Thymus (tissue), 11 donors: ENCODE results near the gene CNEP1R1. TPM values are rescaled to one million over a fixed set of nuclear protein-coding genes. Genes with fewer than 3 reads are reported as not detected.
A peak's percentile ranks its signal among the peaks of the same experiment; 100 is the strongest.

Experiments
- DNase-seq, 9 donors: peaks; one replicate each; pipeline ENCODE4 v3.0.0-alpha.2; 2013; ENCODE audit warnings: low spot score in 9 of 9, low read depth in 6 of 9, missing footprints in 1 of 9
- H3K27ac ChIP-seq, 2 donors: one replicate each; pipeline ENCODE4 v1.5.1; 2013; ENCODE audit warnings: control low read depth in 1 of 2, low read depth in 1 of 2, low read length in 1 of 2, mild to moderate bottlenecking in 1 of 2, moderate library complexity in 1 of 2
- H3K27me3 ChIP-seq, 2 donors: one replicate each; pipeline ENCODE4 v1.5.1; 2013; ENCODE audit warnings: low read length in 1 of 2; ENCODE audit not compliant: control insufficient read depth in 2 of 2, insufficient read depth in 1 of 2
- H3K36me3 ChIP-seq, 2 donors: one replicate each; pipeline ENCODE4 v1.5.1; 2013; ENCODE audit warnings: low read length in 1 of 2, mild to moderate bottlenecking in 1 of 2, moderate library complexity in 1 of 2; ENCODE audit not compliant: control insufficient read depth in 2 of 2, insufficient read depth in 2 of 2
- H3K4me1 ChIP-seq, 2 donors: one replicate each; pipeline ENCODE4 v1.5.1; 2013; ENCODE audit warnings: low read length in 2 of 2; ENCODE audit not compliant: control insufficient read depth in 2 of 2, insufficient read depth in 2 of 2
- H3K4me3 ChIP-seq, 2 donors: one replicate each; pipeline ENCODE4 v1.5.1; 2013; ENCODE audit warnings: low read length in 2 of 2, control low read depth in 1 of 2, mild to moderate bottlenecking in 1 of 2
- H3K9me3 ChIP-seq, 2 donors: one replicate each; pipeline ENCODE4 v1.5.1; 2013; ENCODE audit warnings: low read length in 1 of 2, mild to moderate bottlenecking in 1 of 2; ENCODE audit not compliant: control insufficient read depth in 2 of 2, insufficient read depth in 1 of 2
- WGBS: extraction: QIAGEN DNeasy Blood & Tissue Kit; methylation state at CpG from one replicate; pipeline ENCODE4 v1.1.7; 2013; 5-methylcytosine and 5-hydroxymethylcytosine counted together
- polyA plus RNA-seq: library from polyadenylated mRNA; stranded (reverse); fragments of 200-250 nt; gene quantifications from one replicate; pipeline ENCODE4 v1.2.3, GENCODE V29; 2013
- total RNA-seq: library from RNA; stranded (reverse); fragments of 120-200 nt; gene quantifications from one replicate; pipeline ENCODE4 v1.2.4, GENCODE V29; 2013
- donor health status: healthy.

CNEP1R1 gene
- total and polyA plus RNA-seq, 2 donors = 12.7 to 18.5 TPM

DNA sequence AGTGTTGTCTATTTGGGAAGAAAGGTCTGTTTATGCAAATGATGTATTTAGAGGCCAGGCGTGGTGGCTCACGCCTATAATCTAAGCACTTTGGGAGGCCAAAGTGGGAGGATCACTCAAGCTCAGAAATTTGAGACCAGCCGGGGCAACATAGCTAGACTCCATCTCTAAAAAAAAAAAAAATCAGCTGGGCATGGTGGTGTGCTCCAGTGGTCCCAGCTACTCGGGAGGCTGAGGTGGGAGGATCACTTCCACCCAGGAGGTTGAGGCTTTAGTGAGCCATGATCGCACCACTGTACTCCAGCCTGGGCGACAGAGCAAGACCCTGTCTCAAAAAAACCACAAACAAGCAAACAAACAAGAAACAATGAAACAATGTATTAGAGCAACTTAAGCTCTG lies 21.8 kb downstream of the CNEP1R1 start:
- no peak overlapping the region for H3K4me3 ChIP-seq
- no peaks in the 10 kb centered on the region for H3K36me3 ChIP-seq
- 97% methylated on average over 6 of the region's 6 CpGs for WGBS
- H3K9me3 ChIP-seq = no peaks in the 10 kb centered on the region
- H3K27ac ChIP-seq = no peak overlapping the region
- DNase-seq = no peak
- no peaks in the 10 kb centered on the region for H3K4me1 ChIP-seq
- no peaks in the 10 kb centered on the region for H3K27me3 ChIP-seq

DNA sequence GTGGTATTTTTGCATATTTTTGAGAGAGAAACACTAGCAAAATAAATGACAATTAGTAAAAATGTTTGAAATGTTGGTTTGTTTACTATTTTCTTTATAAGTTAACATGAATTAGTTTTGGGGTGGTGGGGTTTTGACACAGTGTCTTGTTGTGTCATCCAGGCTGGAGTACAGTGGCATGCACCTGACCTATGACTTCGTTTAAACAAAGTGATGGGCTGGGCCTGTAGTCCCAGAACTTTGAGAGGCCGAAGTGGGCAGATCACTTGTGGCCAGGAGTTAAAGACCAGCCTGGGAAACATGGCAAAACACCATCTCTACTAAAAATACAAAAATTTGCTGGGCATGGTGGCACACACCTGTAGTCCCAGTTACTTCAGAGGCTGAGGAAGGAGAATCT lies 22.8 kb downstream of the CNEP1R1 start:
- 97% methylated on average over 2 of the region's 2 CpGs for WGBS
- Histone ChIP-seq H3K36me3 (no peaks in the 10 kb centered on the region), H3K27me3 (no peaks in the 10 kb centered on the region), H3K4me3 (no peak overlapping the region), H3K9me3 (no peaks in the 10 kb centered on the region), H3K4me1 (no peaks in the 10 kb centered on the region), H3K27ac (no peak overlapping the region)
- no peak for DNase-seq

DNA sequence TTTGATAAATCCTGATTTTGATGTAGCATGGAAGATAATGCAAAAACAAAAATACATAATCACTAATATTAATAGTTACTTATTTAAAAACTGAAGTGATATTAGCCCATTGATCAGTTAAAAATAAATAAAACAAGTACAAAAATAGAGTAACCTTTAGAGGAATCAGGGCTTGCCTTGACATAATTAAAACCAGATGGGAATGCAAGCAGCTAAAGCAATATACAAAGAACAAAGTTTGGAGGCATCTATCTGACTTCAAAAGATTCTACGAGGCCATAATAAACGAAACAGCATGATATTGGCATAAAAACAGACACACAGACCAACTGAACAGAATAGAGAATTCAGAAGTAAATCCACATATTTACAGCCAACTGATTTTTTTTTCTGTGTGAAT lies 25.8 kb downstream of the CNEP1R1 start:
- H3K27ac ChIP-seq = no peak overlapping the region
- no peak overlapping the region for H3K4me3 ChIP-seq
- no peaks in the 10 kb centered on the region for H3K9me3 ChIP-seq
- no peak for DNase-seq
- WGBS = 63% methylated on average over 2 of the region's 2 CpGs
- no peaks in the 10 kb centered on the region for H3K27me3 ChIP-seq
- H3K4me1 ChIP-seq = no peaks in the 10 kb centered on the region
- H3K36me3 ChIP-seq = no peaks in the 10 kb centered on the region

DNA sequence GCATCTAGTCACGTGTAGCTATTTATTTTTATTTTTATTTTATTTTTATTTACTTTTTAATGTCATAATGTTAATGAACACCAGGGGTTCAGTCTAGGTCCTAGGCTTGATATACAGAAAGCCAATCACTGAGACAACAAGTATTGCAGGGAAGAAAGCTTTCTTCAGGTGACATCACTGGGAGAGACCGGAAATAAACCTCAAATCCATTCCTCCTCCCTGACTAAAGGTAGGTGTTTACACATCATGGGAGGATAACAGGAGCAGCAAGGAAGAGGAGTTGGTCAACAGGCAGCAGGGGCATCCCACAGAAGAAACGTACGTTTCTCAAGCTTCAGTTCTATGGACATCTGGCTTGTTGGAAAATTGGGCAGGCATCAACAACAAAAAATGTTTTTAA lies 31.2 kb downstream of the CNEP1R1 start:
- no peak for DNase-seq
- Histone ChIP-seq H3K4me1 (no peaks in the 10 kb centered on the region), H3K4me3 (no peak overlapping the region), H3K27me3 (no peaks in the 10 kb centered on the region), H3K27ac (no peak overlapping the region), H3K36me3 (no peaks in the 10 kb centered on the region), H3K9me3 (no peaks in the 10 kb centered on the region)
- WGBS = 97% methylated on average over 4 of the region's 4 CpGs

DNA sequence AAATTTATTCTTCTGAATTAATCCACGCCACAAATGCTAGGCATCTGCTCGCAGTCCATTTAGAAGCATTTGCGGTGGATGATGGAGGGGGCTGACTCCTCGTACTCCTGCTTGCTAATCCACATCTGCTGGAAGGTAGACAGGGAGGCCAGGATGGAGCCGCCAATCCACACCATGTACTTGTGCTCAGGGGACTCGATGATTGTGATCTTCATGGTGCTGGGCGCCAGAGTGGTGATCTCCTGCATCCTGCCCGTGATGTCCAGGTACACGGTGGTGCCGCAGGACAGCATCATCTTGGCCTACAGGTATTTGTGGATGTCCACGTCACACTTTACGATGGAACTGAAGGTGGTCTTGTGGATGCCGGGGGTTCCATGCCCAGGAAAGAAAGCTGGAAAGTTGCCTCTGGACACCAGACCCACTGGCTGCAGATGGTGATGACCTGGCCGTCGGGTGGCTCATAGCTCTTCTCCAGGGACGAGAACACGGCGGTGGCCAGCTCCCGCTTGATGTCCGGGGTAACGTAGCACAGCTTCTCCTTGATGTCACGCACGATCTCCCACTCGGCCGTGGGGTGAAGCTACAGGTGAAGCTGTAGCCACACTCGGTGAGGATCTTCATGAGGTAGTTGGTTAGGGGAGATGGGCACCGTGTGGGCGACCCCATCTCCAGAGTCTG lies 33.2 kb downstream of the CNEP1R1 start:
- Histone ChIP-seq H3K27me3 (no peaks in the 10 kb centered on the region), H3K9me3 (no peaks in the 10 kb centered on the region), H3K36me3 (no peaks in the 10 kb centered on the region), H3K4me1 (no peaks in the 10 kb centered on the region), H3K27ac (no peak overlapping the region), H3K4me3 (no peak overlapping the region)
- no peak for DNase-seq
- WGBS = 98% methylated on average over 28 of the region's 28 CpGs

DNA sequence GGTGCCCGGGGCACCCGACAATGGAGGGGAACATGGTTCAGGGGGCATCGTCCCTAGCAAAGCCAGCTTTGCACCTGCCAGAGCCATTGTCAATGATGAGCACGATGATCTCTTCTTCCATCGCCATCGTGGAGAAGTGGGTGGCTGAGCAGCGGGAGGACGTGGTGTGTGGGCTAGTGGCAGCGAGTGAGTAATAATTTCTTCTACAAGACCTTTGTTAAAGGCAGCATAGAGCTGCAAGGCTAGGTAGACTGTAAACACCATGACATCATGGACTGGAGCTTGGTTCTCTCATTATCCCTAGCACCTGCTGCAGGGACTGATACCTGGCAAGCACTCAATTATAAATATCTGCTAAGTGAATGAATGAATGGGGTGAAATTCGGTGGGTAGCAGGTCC lies 34.1 kb downstream of the CNEP1R1 start:
- no peaks in the 10 kb centered on the region for H3K36me3 ChIP-seq
- no peaks in the 10 kb centered on the region for H3K4me1 ChIP-seq
- no peak overlapping the region for H3K4me3 ChIP-seq
- no peak overlapping the region for H3K27ac ChIP-seq
- WGBS = 92% methylated on average over 10 of the region's 10 CpGs
- no peaks in the 10 kb centered on the region for H3K9me3 ChIP-seq
- H3K27me3 ChIP-seq = no peaks in the 10 kb centered on the region
- no peak for DNase-seq

DNA sequence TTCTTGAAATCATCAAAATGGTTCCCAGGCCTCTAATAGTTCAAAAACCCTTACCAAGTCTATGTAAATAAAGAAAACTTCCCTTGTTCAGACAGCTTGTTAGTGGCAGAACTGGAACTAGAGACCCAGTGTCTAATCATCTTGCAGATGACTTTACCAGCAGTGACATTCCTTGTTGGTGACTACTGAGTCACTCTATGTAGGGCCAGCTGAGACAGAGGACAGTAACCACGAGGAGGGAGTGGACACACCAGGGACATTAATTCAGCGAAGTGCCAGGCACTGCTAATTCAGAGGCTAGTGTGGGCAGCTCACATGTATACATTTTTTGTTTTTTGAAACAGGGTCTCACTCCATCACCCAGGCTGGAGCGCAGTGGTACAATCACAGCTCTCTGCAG lies 34.6 kb downstream of the CNEP1R1 start:
- DNase-seq = no peak
- H3K27me3 ChIP-seq = no peaks in the 10 kb centered on the region
- no peak overlapping the region for H3K27ac ChIP-seq
- 92% methylated on average over 3 of the region's 3 CpGs for WGBS
- H3K36me3 ChIP-seq = no peaks in the 10 kb centered on the region
- H3K4me3 ChIP-seq = no peak overlapping the region
- no peaks in the 10 kb centered on the region for H3K9me3 ChIP-seq
- no peaks in the 10 kb centered on the region for H3K4me1 ChIP-seq

DNA sequence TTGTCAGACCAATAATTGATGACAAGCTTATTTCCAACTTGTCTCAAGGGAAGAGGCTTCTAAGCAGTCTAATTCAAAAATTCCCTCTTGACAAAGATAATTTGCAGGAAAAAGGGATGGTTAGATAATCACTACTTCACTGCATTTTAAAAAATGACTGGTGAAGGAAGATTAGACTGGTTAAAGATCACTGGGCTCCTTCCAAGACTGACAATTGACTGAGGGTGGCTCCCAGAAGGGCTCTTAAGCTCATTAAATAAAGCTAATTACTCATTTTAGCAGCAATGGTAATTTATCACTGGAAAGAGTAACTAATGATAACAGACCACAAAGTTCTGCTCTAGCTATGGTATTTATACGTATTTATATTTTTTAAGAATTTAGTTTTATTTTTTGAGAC lies 36.3 kb downstream of the CNEP1R1 start:
- no peak overlapping the region for H3K27ac ChIP-seq
- H3K4me1 ChIP-seq = peaks cover 0 to 4% of the 10 kb centered on the region in 2 donors
- H3K27me3 ChIP-seq = no peaks in the 10 kb centered on the region
- H3K36me3 ChIP-seq = no peaks in the 10 kb centered on the region
- no peak overlapping the region for H3K4me3 ChIP-seq
- H3K9me3 ChIP-seq = no peaks in the 10 kb centered on the region
- no peak for DNase-seq
- 49% methylated on average over 1 of the region's 1 CpG for WGBS

DNA sequence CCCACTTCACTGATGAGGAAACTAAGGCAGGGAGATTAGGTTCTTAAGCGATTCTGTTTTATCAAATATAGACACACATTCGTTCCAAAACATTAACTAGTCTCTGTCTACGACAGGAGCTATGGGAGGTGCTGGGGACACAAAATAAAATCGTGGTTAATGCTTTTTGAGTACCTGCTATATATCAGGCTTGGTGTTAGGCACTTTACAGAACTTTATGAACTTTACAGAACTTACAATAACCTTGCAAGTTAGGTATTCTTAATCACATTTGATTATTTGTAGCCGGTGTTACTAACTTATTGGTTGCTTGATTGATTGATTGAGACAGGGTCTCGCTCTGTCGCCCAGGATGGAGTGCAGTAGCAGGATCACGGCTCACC lies 40.2 kb downstream of the CNEP1R1 start:
- peak overlapping the region; percentile 65 to 90 for H3K4me3 ChIP-seq
- H3K27me3 ChIP-seq = no peaks in the 10 kb centered on the region
- peak overlapping the region in 1 of 2 donors; percentile 54 for H3K27ac ChIP-seq
- peaks cover 6 to 21% of the 10 kb centered on the region in 2 donors for H3K4me1 ChIP-seq
- H3K9me3 ChIP-seq = no peaks in the 10 kb centered on the region
- WGBS = 86% methylated on average over 8 of the region's 8 CpGs
- no peak for DNase-seq
- peaks cover 4% of the 10 kb centered on the region in 2 donors for H3K36me3 ChIP-seq
